Muscle of leg (tissue), 11 donors: Measurements from ENCODE around the gene C1QL4. TPM values are rescaled to one million over a fixed set of nuclear protein-coding genes. Genes with fewer than 3 reads are reported as not detected.

Source experiments
- DNase-seq: peaks from one replicate; pipeline ENCODE4 v3.0.0; 2013
- H3K27ac ChIP-seq: one replicate; pipeline ENCODE4 v1.5.1; 2013; ENCODE audit warnings: mild to moderate bottlenecking, low read length, control low read depth
- H3K27me3 ChIP-seq: one replicate; pipeline ENCODE4 v1.6.1; 2013; ENCODE audit warnings: low read length; ENCODE audit not compliant: control insufficient read depth, insufficient read depth
- H3K36me3 ChIP-seq: one replicate; pipeline ENCODE4 v1.6.1; 2013; ENCODE audit warnings: low read length; ENCODE audit not compliant: control insufficient read depth, insufficient read depth
- H3K4me1 ChIP-seq: one replicate; pipeline ENCODE4 v1.6.1; 2013; ENCODE audit warnings: low read length; ENCODE audit not compliant: control insufficient read depth, insufficient read depth
- H3K4me3 ChIP-seq: one replicate; pipeline ENCODE4 v1.5.1; 2013; ENCODE audit warnings: low read length, control low read depth
- H3K9me3 ChIP-seq: replicated peaks from 2 replicates; pipeline ENCODE4 v1.6.1; 2013; ENCODE audit warnings: low read depth, low read length; ENCODE audit not compliant: control insufficient read depth
- WGBS: methylation state at CpG from one replicate; pipeline ENCODE4 v1.1.5; 2013; ENCODE audit warnings: missing lambda C conversion rate; ENCODE audit not compliant: insufficient coverage; 5-methylcytosine and 5-hydroxymethylcytosine counted together
- polyA plus RNA-seq, 8 donors: library from polyadenylated mRNA; unstranded; fragments of 120-200 nt; gene quantifications; one replicate each; pipeline versions ENCODE4 v1.2.1 to v1.2.3, GENCODE V29; 2013; ENCODE audit warnings: inconsistent platforms in 1 of 8, low replicate concordance in 1 of 8; ENCODE audit not compliant: insufficient read length in 8 of 8, insufficient read depth in 1 of 8
- total RNA-seq: library from RNA; stranded (reverse); fragments of 120-200 nt; gene quantifications from one replicate; pipeline ENCODE4 v1.2.4, GENCODE V29; 2013

The C1QL4 gene
- total and polyA plus RNA-seq, 9 donors = 0.05 to 0.27 (median 0.12) TPM; not detected in 2

DNA sequence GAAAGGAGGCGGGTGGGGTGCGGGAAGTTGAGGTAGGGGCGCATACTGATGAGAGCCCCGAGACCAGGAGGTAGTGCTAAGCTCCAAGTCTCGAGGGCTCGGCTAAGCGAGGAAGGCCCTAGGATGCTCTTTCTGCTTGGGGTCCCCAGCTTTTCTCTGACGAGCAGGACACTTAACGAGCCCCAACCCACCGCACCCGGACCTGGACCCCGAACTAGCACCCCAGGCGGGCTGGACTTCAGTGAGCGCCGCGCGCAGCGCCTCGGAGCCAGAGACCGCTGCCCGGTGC is 4.7 kb upstream of the C1QL4 start:
- no peak overlapping the region for H3K27ac ChIP-seq
- peaks cover 57% of the 10 kb centered on the region for H3K4me1 ChIP-seq
- peaks cover 99% of the 10 kb centered on the region for H3K27me3 ChIP-seq
- H3K4me3 ChIP-seq = no peak overlapping the region
- DNase-seq = no peak
- no peaks in the 10 kb centered on the region for H3K9me3 ChIP-seq
- WGBS = 4% methylated on average over 17 of the region's 21 CpGs
- H3K36me3 ChIP-seq = no peaks in the 10 kb centered on the region

DNA sequence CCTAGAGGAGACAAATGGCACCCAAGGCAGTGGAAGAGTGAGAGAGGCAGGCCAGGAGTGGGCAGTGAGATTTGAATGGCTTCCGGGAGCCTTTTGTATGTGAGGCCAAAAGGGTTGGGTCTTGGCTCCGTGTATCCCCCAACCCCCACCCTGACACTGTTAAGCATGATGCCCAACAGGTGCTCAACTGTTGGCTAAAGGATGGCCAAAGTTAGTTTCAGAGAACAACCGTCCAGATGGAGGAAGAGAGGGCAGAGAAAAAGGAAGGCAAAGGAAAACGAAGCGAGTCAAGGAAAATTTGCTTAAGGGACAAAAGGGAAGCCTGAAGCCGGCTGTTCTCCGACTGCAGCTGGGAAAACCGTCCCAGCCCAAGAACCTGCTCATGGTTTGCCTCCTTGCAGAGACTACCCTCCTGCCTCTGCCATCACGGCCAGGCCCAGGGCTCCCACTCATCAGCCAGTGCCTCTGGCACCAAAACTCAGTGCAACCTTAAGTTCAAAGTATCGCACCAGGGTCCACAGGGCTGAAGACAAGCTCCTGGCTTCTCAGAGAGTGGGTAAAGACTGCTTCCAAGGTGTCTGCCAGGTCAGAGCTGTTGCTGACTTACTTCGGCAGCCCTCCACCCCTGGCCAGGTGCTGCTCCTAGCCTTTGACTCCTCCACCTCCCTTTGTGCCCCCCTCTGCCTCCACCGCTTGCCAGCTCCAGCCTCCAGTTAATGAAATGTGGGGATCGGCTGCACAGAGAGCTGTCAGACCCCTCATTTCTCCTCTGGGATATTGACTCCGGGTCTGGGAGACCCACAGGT is 4.2 kb upstream of the C1QL4 start:
- no peak overlapping the region for H3K4me3 ChIP-seq
- peaks cover 99% of the 10 kb centered on the region for H3K27me3 ChIP-seq
- H3K36me3 ChIP-seq = no peaks in the 10 kb centered on the region
- H3K27ac ChIP-seq = no peak overlapping the region
- H3K9me3 ChIP-seq = no peaks in the 10 kb centered on the region
- H3K4me1 ChIP-seq = peaks cover 54% of the 10 kb centered on the region
- WGBS = 16% methylated on average over 11 of the region's 14 CpGs
- DNase-seq = peak; percentile 5

GRCh38 chr12:49340095-49340870 is 3.3 kb upstream of the C1QL4 start:
- peaks cover 46% of the 10 kb centered on the region for H3K4me1 ChIP-seq
- H3K27me3 ChIP-seq = peaks cover 100% of the 10 kb centered on the region
- H3K27ac ChIP-seq = no peak overlapping the region
- DNase-seq = no peak
- H3K36me3 ChIP-seq = no peaks in the 10 kb centered on the region
- WGBS = 17% methylated on average over 1 of the region's 6 CpGs
- no peak overlapping the region for H3K4me3 ChIP-seq
- H3K9me3 ChIP-seq = no peaks in the 10 kb centered on the region

DNA sequence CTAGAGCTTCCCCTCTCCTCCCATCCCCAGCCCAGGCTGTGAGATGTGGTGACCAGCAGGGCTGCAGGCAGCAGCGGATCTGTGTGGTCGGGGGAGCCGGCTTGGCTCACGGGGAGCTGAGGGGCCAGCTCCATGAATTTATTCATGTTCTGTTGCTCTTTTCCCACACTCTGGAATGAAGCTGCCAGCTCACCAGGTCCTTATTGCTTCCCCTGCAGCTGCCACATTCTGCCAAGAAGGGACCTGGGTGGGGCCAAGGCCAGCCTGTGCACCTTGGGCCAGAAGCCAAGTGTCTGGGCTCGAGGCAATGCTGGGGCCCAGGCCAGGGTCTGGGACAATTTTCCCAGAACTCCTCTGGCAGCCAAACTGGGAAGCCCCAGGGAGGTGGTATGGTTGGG is 2.5 kb upstream of the C1QL4 start:
- H3K36me3 ChIP-seq = no peaks in the 10 kb centered on the region
- DNase-seq = no peak
- H3K27me3 ChIP-seq = peaks cover 100% of the 10 kb centered on the region
- H3K4me1 ChIP-seq = peaks cover 44% of the 10 kb centered on the region
- H3K27ac ChIP-seq = no peak overlapping the region
- no peak overlapping the region for H3K4me3 ChIP-seq
- 10% methylated on average over 1 of the region's 5 CpGs for WGBS
- H3K9me3 ChIP-seq = no peaks in the 10 kb centered on the region

DNA sequence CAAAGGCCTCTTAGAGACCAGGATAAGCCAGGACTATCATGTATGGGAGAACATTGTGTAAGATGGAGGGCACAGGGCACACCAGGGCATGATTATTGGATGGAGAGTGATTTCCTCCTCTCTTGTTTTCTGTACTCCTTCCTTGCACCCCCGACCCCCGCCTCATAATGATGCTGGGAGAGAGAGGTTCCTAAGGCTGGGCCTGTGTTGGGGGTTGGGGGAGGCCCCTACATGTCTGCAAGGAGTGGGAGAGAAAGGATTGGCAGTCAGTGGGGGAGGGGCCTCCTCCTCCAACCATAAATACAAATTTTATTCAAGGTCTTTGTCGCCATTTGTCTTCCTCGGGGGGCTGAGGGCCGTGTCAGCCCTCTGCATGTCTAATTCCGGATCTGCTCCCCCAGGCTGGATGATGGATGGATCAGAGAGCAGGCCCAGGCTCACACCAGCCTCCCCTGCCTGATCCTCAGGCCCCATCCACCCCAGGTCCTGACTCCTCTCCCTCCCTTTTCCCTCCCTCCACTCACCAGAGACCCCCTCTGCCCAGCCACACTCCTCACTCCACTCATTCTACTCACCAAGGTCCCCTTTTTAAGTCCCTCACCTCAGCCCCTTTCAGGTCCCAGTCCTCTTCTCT is 2.0 kb upstream of the C1QL4 start:
- WGBS = 31% methylated on average over 3 of the region's 6 CpGs
- peaks cover 44% of the 10 kb centered on the region for H3K4me1 ChIP-seq
- H3K4me3 ChIP-seq = no peak overlapping the region

GRCh38 chr12:49335955-49336644 is 888 bp downstream of the C1QL4 start:
- Histone ChIP-seq H3K9me3 (no peaks in the 10 kb centered on the region), H3K4me3 (no peak overlapping the region), H3K27ac (no peak overlapping the region), H3K4me1 (peaks cover 41% of the 10 kb centered on the region), H3K36me3 (no peaks in the 10 kb centered on the region), H3K27me3 (peaks cover 100% of the 10 kb centered on the region)
- WGBS = 6% methylated on average over 72 of the region's 72 CpGs
- DNase-seq = no peak

More for the DNA sequence above, 2.0 kb upstream of the C1QL4 start:
- H3K27ac ChIP-seq = no peak overlapping the region
- H3K9me3 ChIP-seq = no peaks in the 10 kb centered on the region
- no peaks in the 10 kb centered on the region for H3K36me3 ChIP-seq
- H3K27me3 ChIP-seq = peaks cover 100% of the 10 kb centered on the region
- no peak for DNase-seq

GRCh38 chr12:49335118-49335954 is 1.7 kb downstream of the C1QL4 start:
- H3K4me3 ChIP-seq = no peak overlapping the region
- peak; percentile 24 for DNase-seq
- H3K36me3 ChIP-seq = peaks cover under 1% of the 10 kb centered on the region
- no peaks in the 10 kb centered on the region for H3K9me3 ChIP-seq
- H3K27me3 ChIP-seq = peaks cover 92% of the 10 kb centered on the region
- H3K4me1 ChIP-seq = peaks cover 45% of the 10 kb centered on the region
- WGBS = 42% methylated on average over 11 of the region's 16 CpGs
- no peak overlapping the region for H3K27ac ChIP-seq

DNA sequence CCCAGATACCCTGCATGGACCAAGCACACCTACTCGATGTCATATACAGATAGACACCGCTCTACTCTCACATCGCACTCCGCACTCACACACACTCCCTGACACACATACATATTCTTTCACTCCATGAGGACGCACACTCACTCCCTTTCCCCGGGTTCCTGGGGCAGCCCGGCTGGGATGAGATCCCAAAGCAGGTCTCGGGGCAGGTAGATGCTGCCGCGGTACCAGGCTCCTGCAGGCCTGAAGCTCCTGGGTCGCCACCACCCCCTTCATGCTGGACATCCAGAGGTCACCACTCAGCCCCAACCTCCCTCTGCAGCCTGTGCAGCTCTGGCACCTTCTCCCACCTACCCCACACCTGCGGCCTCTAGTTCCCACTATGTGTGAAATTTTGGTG is 2.3 kb downstream of the C1QL4 start:
- Histone ChIP-seq H3K4me1 (peaks cover 42% of the 10 kb centered on the region), H3K4me3 (no peak overlapping the region), H3K9me3 (no peaks in the 10 kb centered on the region), H3K27ac (no peak overlapping the region), H3K36me3 (peaks cover 7% of the 10 kb centered on the region), H3K27me3 (peaks cover 86% of the 10 kb centered on the region)
- DNase-seq = no peak
- 39% methylated on average over 11 of the region's 12 CpGs for WGBS

GRCh38 chr12:49334226-49334625 is 2.8 kb downstream of the C1QL4 start:
- 23% methylated on average over 16 of the region's 19 CpGs for WGBS
- Histone ChIP-seq H3K27ac (no peak overlapping the region), H3K9me3 (no peaks in the 10 kb centered on the region), H3K4me3 (no peak overlapping the region), H3K36me3 (peaks cover 8% of the 10 kb centered on the region), H3K27me3 (peaks cover 81% of the 10 kb centered on the region), H3K4me1 (peaks cover 38% of the 10 kb centered on the region)
- DNase-seq = no peak
